GM12892 (cell line): ENCODE results near the gene KCTD7.
"Not testable (repeated sequence)": the region's sequence is repeated elsewhere in the genome, so short reads cannot be mapped to it uniquely, and the experiment has no call there.

Experiments
- POLR2AphosphoS5 ChIP-seq: IDR thresholded peaks from 2 replicates; pipeline ENCODE4 v1.6.1; 2011; ENCODE audit warnings: low read depth, low read length, control low read depth
- TAF1 ChIP-seq: IDR thresholded peaks from 2 replicates; pipeline ENCODE4 v1.6.1; 2011; ENCODE audit warnings: low read depth, mild to moderate bottlenecking, control low read depth, low read length, borderline replicate concordance

DNA sequence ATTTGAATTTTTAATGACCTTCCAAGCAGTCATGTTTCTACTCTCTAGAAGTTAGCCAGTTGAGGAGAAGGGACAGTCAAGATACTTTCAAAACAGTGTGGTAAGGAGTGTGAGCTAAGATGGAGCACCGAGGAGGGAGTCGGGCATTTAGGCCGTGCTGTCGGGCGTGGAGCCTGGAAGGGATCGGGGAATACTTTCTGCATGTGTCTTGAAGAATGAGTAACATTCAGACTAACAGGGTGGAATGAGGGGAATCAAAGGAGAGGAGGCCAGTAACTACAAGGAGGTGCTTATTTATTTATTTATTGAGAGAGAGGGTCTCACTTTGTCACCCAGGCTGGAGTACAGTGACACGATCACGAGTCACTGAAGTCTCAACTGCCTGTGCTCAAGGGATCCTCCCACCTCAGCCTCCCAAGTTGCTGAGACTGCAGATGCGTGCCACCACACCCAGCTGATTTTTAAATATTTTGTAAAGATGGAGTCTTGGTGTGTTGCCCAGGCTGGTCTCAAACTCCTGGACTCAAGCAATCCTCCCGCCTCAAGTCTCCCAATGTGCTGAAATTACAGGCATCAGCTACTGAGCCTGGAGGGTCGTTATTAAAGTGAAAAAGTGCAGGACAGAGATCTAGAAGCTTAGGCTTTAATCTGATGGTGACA is 27.3 kb downstream of the KCTD7 start:
- not testable (repeated sequence) for TF ChIP-seq POLR2AphosphoS5, TAF1
